ENCODE data around the gene DCBLD2. TPM values are rescaled to one million over a fixed set of nuclear protein-coding genes. Genes with fewer than 3 reads are reported as not detected.

The DCBLD2 gene
- total RNA-seq, 4 donors from 2014 or later, result 46.0 to 74.3 (median 54.6) TPM

- no peak for DNase-seq
- Histone ChIP-seq H3K27ac (no peak overlapping the region), H3K4me3 (replicated peaks in 1 of 3) (no peak overlapping the region), H3K9me3 (no peaks in the 10 kb centered on the region), H3K27me3 (no peaks in the 10 kb centered on the region), H3K36me3 (no peaks in the 10 kb centered on the region), H3K4me1 (peaks cover 5 to 9% of the 10 kb centered on the region in 2 donors)
- intact Hi-C loops (cut with DNase I), result no loop called here
- TF ChIP-seq POLR2A (IDR thresholded peaks at IDR 0.05), result no peak
- TF ChIP-seq CTCF (IDR thresholded peaks at IDR 0.05), result no peak
- 90 to 92% methylated on average over 4 of the region's 4 CpGs for WGBS, 2 donors
Measured at GRCh38 chr3:98797905-98798304, 103.6 kb downstream of the DCBLD2 start.

- H3K27me3 ChIP-seq, result no peaks in the 10 kb centered on the region
- no peak overlapping the region for H3K4me3 ChIP-seq (replicated peaks in 1 of 3)
- no peaks in the 10 kb centered on the region for H3K9me3 ChIP-seq
- no peak overlapping the region for H3K27ac ChIP-seq
- TF ChIP-seq CTCF (IDR thresholded peaks at IDR 0.05) (no peak), POLR2A (IDR thresholded peaks at IDR 0.05) (no peak)
- DNase-seq, result no peak
- H3K4me1 ChIP-seq, result peaks cover 5 to 11% of the 10 kb centered on the region in 2 donors
- no peaks in the 10 kb centered on the region for H3K36me3 ChIP-seq
- intact Hi-C loops (cut with DNase I), result no loop called here
- WGBS, 2 donors, result 91% methylated on average over 5 of the region's 5 CpGs
Measured at GRCh38 chr3:98796334-98796733, 105.2 kb downstream of the DCBLD2 start.

GRCh38 chr3:98793971-98794370, 107.5 kb downstream of the DCBLD2 start:
- H3K9me3 ChIP-seq, result no peaks in the 10 kb centered on the region
- 77 to 80% methylated on average over 3 of the region's 3 CpGs for WGBS, 2 donors
- no peak overlapping the region for H3K27ac ChIP-seq
- no peak overlapping the region for H3K4me3 ChIP-seq (replicated peaks in 1 of 3)
- H3K27me3 ChIP-seq, result no peaks in the 10 kb centered on the region
- intact Hi-C loops (cut with DNase I), result no loop called here
- H3K36me3 ChIP-seq, result no peaks in the 10 kb centered on the region
- no peak for TF ChIP-seq CTCF (IDR thresholded peaks at IDR 0.05)
- TF ChIP-seq POLR2A (IDR thresholded peaks at IDR 0.05), result no peak
- no peak for DNase-seq
- H3K4me1 ChIP-seq, result peaks cover 0 to 8% of the 10 kb centered on the region in 2 donors

GRCh38 chr3:98791341-98792325, 109.9 kb downstream of the DCBLD2 start:
- H3K27ac ChIP-seq, result no peak overlapping the region
- H3K27me3 ChIP-seq, result no peaks in the 10 kb centered on the region
- no peaks in the 10 kb centered on the region for H3K9me3 ChIP-seq
- WGBS, 2 donors, result 84 to 91% methylated on average over 7 of the region's 7 CpGs
- peaks cover 4 to 8% of the 10 kb centered on the region in 2 donors for H3K4me1 ChIP-seq
- DNase-seq, result no peak
- intact Hi-C loops (cut with DNase I), result no loop called here
- H3K36me3 ChIP-seq, result no peaks in the 10 kb centered on the region
- H3K4me3 ChIP-seq (replicated peaks in 1 of 3), result no peak overlapping the region
- TF ChIP-seq CTCF (IDR thresholded peaks at IDR 0.05) (no peak), POLR2A (IDR thresholded peaks at IDR 0.05) (no peak)

GRCh38 chr3:98788651-98789050, 112.8 kb downstream of the DCBLD2 start:
- 40 to 45% methylated on average over 2 of the region's 2 CpGs for WGBS, 2 donors
- no peaks in the 10 kb centered on the region for H3K36me3 ChIP-seq
- no peak overlapping the region for H3K27ac ChIP-seq
- H3K4me3 ChIP-seq (replicated peaks in 1 of 3), result no peak overlapping the region
- intact Hi-C loops (cut with DNase I), result loop anchor here (10.0 kb wide), 1 partner anchor 54 kb away; no protein-coding TSS in a partner anchor
- H3K9me3 ChIP-seq, result no peaks in the 10 kb centered on the region
- peaks cover 4 to 20% of the 10 kb centered on the region in 2 donors for H3K4me1 ChIP-seq
- no peaks in the 10 kb centered on the region for H3K27me3 ChIP-seq
- TF ChIP-seq POLR2A (IDR thresholded peaks at IDR 0.05) (no peak), CTCF (IDR thresholded peaks at IDR 0.05) (no peak)
- DNase-seq, result peak; percentile 29 to 30
